Neural progenitor cell (in vitro differentiated cells): Measurements from ENCODE around the gene HSD17B4. TPM values are rescaled to one million over a fixed set of nuclear protein-coding genes. Genes with fewer than 3 reads are reported as not detected.
"Not testable (repeated sequence)": the region's sequence is repeated elsewhere in the genome, so short reads cannot be mapped to it uniquely, and the experiment has no call there.

Experiments used
- DNase-seq: peaks from one replicate; pipeline ENCODE4 v3.0.0-alpha.2; 2016; ENCODE audit warnings: low spot score
- H2AFZ ChIP-seq: fragments of 200-600 bp; sonication (generic); replicated peaks from 2 replicates; pipeline ENCODE4 v1.6.1; 2016; ENCODE audit warnings: antibody characterized with exemption
- H3F3A ChIP-seq: fragments of 200-600 bp; sonication (generic); 2 replicates; pipeline ENCODE4 v1.6.1; 2016; ENCODE audit warnings: antibody characterized with exemption, low read depth
- H3K27ac ChIP-seq: fragments of 200-600 bp; sonication (generic); 2 replicates; pipeline ENCODE4 v1.5.1; 2016; ENCODE audit warnings: mild to moderate bottlenecking
- H3K27me3 ChIP-seq: fragments of 200-600 bp; sonication (generic); 2 replicates; pipeline ENCODE4 v1.6.1; 2016; ENCODE audit warnings: mild to moderate bottlenecking, moderate library complexity
- H3K36me3 ChIP-seq: fragments of 200-600 bp; sonication (generic); 2 replicates; pipeline ENCODE4 v1.5.1; 2016
- H3K4me1 ChIP-seq: fragments of 200-600 bp; sonication (generic); 2 replicates; pipeline ENCODE4 v1.6.1; 2016; ENCODE audit warnings: mixed run types
- H3K4me2 ChIP-seq: fragments of 200-600 bp; sonication (generic); 2 replicates; pipeline ENCODE4 v1.6.1; 2016
- H3K4me3 ChIP-seq: fragments of 200-600 bp; sonication (generic); 2 replicates; pipeline ENCODE4 v1.5.1; 2016
- H3K79me2 ChIP-seq: fragments of 200-600 bp; sonication (generic); 2 replicates; pipeline ENCODE4 v1.6.1; 2016; ENCODE audit warnings: low read depth
- H3K9ac ChIP-seq: fragments of 200-600 bp; sonication (generic); 2 replicates; pipeline ENCODE4 v1.6.1; 2016
- H3K9me3 ChIP-seq: fragments of 200-600 bp; sonication (generic); 2 replicates; pipeline ENCODE4 v1.5.1; 2016; ENCODE audit warnings: low read depth
- H4K20me1 ChIP-seq: fragments of 200-600 bp; sonication (generic); 2 replicates; pipeline ENCODE4 v1.6.1; 2016; ENCODE audit warnings: low read depth
- H3K27ac Mint-ChIP-seq: 3 replicates; pipeline ENCODE4 v1.8.0; 2021; ENCODE audit warnings: mixed read lengths
- H3K27me3 Mint-ChIP-seq: 2 replicates; pipeline ENCODE4 v1.8.0; 2022; ENCODE audit warnings: low read depth, mild to moderate bottlenecking, inconsistent platforms, moderate library complexity, mixed read lengths; ENCODE audit not compliant: insufficient read depth
- H3K36me3 Mint-ChIP-seq: 3 replicates; pipeline ENCODE4 v1.8.0; 2021; ENCODE audit warnings: mixed read lengths
- H3K4me1 Mint-ChIP-seq: 3 replicates; pipeline ENCODE4 v1.8.0; 2021; ENCODE audit warnings: mixed read lengths
- H3K4me3 Mint-ChIP-seq: 3 replicates; pipeline ENCODE4 v1.8.0; 2021; ENCODE audit warnings: mild to moderate bottlenecking, moderate library complexity, mixed read lengths
- H3K9me3 Mint-ChIP-seq: 3 replicates; pipeline ENCODE4 v1.8.0; 2020; ENCODE audit warnings: mixed read lengths
- EZH2 ChIP-seq: fragments of 200-600 bp; sonication (generic); IDR thresholded peaks from 2 replicates; pipeline ENCODE4 v1.6.1; 2017; ENCODE audit warnings: antibody characterized with exemption, mild to moderate bottlenecking, moderate library complexity
- EZH2phosphoT487 ChIP-seq: fragments of 200-600 bp; sonication (generic); IDR thresholded peaks from 2 replicates; pipeline ENCODE4 v1.6.1; 2017; ENCODE audit warnings: antibody characterized with exemption
- total RNA-seq: library from RNA; depleted of rRNA; stranded (reverse); fragments of >200 nt; gene quantifications from 2 replicates; pipeline ENCODE4 v1.2.3, GENCODE V29; 2015; ENCODE audit warnings: low replicate concordance
- TF ChIP-seq, protein P1 (sequence below): fragments of 200-600 bp; sonication (generic); IDR thresholded peaks from 2 replicates; pipeline ENCODE4 v1.5.1; 2017; ENCODE audit warnings: antibody characterized with exemption, mild to moderate bottlenecking

Gene HSD17B4
- total RNA-seq, 1 donor from 2014 or later = 306 TPM

DNA sequence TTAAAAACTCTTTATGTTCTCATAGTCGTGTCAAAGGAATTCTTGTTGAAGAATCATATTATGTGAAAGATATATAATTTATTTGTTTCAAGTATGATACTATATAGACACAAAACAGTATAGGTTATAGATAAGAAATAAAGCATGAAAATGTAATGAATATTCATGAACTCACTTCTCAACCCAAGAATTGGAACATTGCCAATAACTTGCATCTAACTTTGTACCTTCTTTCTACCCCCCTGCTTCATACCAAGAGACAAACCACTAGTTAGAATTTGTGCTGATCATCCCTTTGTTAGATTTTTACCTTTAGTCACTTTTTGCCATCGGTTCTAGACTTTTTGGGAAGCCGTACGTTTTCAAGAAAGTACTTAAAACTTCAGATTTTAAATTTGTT is 32.6 kb downstream of the HSD17B4 start:
- no peaks in the 10 kb centered on the region for H3K79me2 ChIP-seq
- Mint-ChIP-seq H3K27me3 (no peaks in the 10 kb centered on the region), H3K36me3 (peaks cover 33% of the 10 kb centered on the region), H3K9me3 (no peaks in the 10 kb centered on the region), H3K27ac (no peak overlapping the region), H3K4me3 (no peak overlapping the region), H3K4me1 (peaks cover 5% of the 10 kb centered on the region)
- H3K9me3 ChIP-seq = no peaks in the 10 kb centered on the region
- TF ChIP-seq EZH2phosphoT487 (no peak), EZH2 (no peak)
- TF ChIP-seq, protein P1, sequence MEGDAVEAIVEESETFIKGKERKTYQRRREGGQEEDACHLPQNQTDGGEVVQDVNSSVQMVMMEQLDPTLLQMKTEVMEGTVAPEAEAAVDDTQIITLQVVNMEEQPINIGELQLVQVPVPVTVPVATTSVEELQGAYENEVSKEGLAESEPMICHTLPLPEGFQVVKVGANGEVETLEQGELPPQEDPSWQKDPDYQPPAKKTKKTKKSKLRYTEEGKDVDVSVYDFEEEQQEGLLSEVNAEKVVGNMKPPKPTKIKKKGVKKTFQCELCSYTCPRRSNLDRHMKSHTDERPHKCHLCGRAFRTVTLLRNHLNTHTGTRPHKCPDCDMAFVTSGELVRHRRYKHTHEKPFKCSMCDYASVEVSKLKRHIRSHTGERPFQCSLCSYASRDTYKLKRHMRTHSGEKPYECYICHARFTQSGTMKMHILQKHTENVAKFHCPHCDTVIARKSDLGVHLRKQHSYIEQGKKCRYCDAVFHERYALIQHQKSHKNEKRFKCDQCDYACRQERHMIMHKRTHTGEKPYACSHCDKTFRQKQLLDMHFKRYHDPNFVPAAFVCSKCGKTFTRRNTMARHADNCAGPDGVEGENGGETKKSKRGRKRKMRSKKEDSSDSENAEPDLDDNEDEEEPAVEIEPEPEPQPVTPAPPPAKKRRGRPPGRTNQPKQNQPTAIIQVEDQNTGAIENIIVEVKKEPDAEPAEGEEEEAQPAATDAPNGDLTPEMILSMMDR = no peak
- H3K4me1 ChIP-seq = peaks cover 2% of the 10 kb centered on the region
- no peaks in the 10 kb centered on the region for H3K27me3 ChIP-seq
- no peak for DNase-seq
- H4K20me1 ChIP-seq = no peaks in the 10 kb centered on the region
- no peaks in the 10 kb centered on the region for H3F3A ChIP-seq
- no peak overlapping the region for H3K27ac ChIP-seq
- H3K9ac ChIP-seq = no peak overlapping the region
- peaks cover 4% of the 10 kb centered on the region for H3K36me3 ChIP-seq
- no peak overlapping the region for H3K4me2 ChIP-seq
- H3K4me3 ChIP-seq = no peak overlapping the region
- H2AFZ ChIP-seq = no peak overlapping the region

DNA sequence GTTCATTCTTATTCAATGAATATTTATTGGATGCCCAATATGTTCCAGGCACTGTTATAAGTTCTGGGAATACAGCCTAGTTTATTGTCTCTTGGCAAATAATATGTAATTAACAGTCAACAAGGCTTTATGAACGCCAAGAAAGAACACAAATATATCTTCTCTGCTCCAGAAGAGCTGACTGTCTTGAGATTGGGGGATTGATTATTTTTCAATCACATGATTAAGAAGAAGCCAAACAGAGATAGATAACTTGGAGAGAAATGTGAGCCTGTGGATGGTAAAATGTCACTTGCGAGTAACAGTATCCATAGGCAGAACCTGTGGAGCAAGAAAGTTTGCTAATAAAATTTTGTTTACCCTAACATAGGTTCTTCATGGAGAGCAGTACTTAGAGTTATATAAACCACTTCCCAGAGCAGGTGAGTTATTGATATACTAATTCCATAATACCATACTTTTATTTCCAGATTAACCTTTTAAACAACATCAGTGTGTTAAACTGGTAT is 49.4 kb downstream of the HSD17B4 start:
- Histone ChIP-seq H2AFZ (no peak overlapping the region), H3K36me3 (peaks cover 11% of the 10 kb centered on the region), H3F3A (no peaks in the 10 kb centered on the region), H3K27ac (no peak overlapping the region), H3K9me3 (peaks cover 21% of the 10 kb centered on the region), H3K9ac (no peak overlapping the region), H4K20me1 (no peaks in the 10 kb centered on the region), H3K4me2 (no peak overlapping the region), H3K27me3 (no peaks in the 10 kb centered on the region), H3K4me1 (no peaks in the 10 kb centered on the region), H3K79me2 (peaks cover 7% of the 10 kb centered on the region), H3K4me3 (no peak overlapping the region)
- H3K27me3 Mint-ChIP-seq = peaks cover 2% of the 10 kb centered on the region
- H3K27ac Mint-ChIP-seq = no peak overlapping the region
- no peak for DNase-seq
- no peaks in the 10 kb centered on the region for H3K4me1 Mint-ChIP-seq
- no peak overlapping the region for H3K4me3 Mint-ChIP-seq
- H3K36me3 Mint-ChIP-seq = peaks cover 43% of the 10 kb centered on the region
- TF ChIP-seq EZH2phosphoT487 (no peak), EZH2 (no peak)
- TF ChIP-seq, protein P1 = no peak
- peaks cover 23% of the 10 kb centered on the region for H3K9me3 Mint-ChIP-seq

DNA sequence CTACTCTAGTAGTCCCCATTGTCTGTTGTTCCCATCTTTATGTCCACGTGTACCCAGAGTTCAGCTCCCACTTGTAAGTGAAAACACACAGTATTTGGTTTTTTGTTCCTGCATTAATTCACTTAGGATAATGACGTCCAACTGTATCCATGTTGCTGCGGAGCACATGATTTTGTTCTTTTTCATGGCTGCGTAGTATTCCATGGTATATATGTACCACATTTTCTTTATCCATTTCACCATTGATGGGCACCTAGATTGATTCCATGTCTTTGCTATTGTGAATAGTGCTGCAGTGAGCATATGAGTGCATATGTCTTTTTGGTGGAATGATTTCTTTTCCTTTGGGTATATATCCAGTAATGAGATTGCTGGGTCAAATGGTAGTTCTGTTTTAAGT is 51.6 kb downstream of the HSD17B4 start:
- H3K9ac ChIP-seq, H3K27ac Mint-ChIP-seq, H3K4me1 Mint-ChIP-seq, H3K27me3 ChIP-seq, H3F3A ChIP-seq, H3K4me3 Mint-ChIP-seq, H3K4me3 ChIP-seq, H3K27ac ChIP-seq, H3K27me3 Mint-ChIP-seq, DNase-seq, H3K79me2 ChIP-seq, H2AFZ ChIP-seq, H4K20me1 ChIP-seq, H3K4me1 ChIP-seq, H3K4me2 ChIP-seq: not testable (repeated sequence)
- peaks cover 47% of the 10 kb centered on the region for H3K36me3 Mint-ChIP-seq
- H3K9me3 ChIP-seq = peaks cover 21% of the 10 kb centered on the region
- H3K36me3 ChIP-seq = peaks cover 11% of the 10 kb centered on the region
- H3K9me3 Mint-ChIP-seq = peaks cover 23% of the 10 kb centered on the region

DNA sequence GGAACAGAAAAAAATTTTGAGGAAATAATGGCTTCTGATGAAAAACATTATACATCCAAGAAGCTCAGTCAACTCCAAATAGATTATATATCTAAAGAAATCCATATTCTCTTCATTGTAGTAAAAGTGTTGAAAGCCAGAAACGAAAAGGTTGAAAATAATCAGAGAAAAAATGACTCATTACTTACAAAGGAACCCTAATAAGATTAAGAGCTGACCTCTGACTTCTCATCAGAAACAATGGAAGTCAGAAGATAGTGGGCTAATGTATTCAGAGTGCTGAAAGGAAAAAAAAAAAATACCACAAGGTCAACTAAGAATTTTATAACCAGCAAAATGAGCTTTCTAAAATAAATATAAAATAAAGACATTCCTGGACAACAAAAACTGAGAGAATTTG is 60.0 kb downstream of the HSD17B4 start:
- Histone ChIP-seq H3K36me3 (peaks cover 22% of the 10 kb centered on the region), H2AFZ (no peak overlapping the region), H3K9me3 (no peaks in the 10 kb centered on the region), H3K79me2 (no peaks in the 10 kb centered on the region), H3K9ac (no peak overlapping the region), H3K4me3 (no peak overlapping the region), H4K20me1 (no peaks in the 10 kb centered on the region), H3F3A (no peaks in the 10 kb centered on the region), H3K4me1 (no peaks in the 10 kb centered on the region), H3K27me3 (no peaks in the 10 kb centered on the region), H3K4me2 (no peak overlapping the region), H3K27ac (no peak overlapping the region)
- TF ChIP-seq, protein P1 = no peak
- no peak overlapping the region for H3K4me3 Mint-ChIP-seq
- H3K9me3 Mint-ChIP-seq = peaks cover 11% of the 10 kb centered on the region
- no peak overlapping the region for H3K27ac Mint-ChIP-seq
- H3K36me3 Mint-ChIP-seq = peaks cover 39% of the 10 kb centered on the region
- no peaks in the 10 kb centered on the region for H3K4me1 Mint-ChIP-seq
- no peaks in the 10 kb centered on the region for H3K27me3 Mint-ChIP-seq
- DNase-seq = no peak
